NT2/D1 (cell line): Measurements from ENCODE around the gene FBXO15.

Experiments
- SUZ12 ChIP-seq: IDR thresholded peaks from 2 replicates; pipeline ENCODE4 v1.6.1; 2011; ENCODE audit not compliant: insufficient read length, insufficient read depth; ENCODE audit errors: extremely low read depth
- ZNF274 ChIP-seq: IDR thresholded peaks from 2 replicates; pipeline ENCODE4 v1.6.1; 2011; ENCODE audit warnings: mild to moderate bottlenecking, low read depth, low read length

- no peak for TF ChIP-seq ZNF274
- TF ChIP-seq SUZ12, result no peak
These were observed 31.2 kb upstream of the FBXO15 start for GRCh38 chr18:74178884-74179283.
